ENCODE measurements around the gene MYMX. TPM values are rescaled to one million over a fixed set of nuclear protein-coding genes. Genes with fewer than 3 reads are reported as not detected.

Gene MYMX
- total RNA-seq, 4 donors from 2014 or later, result not detected

GRCh38 chr6:44211284-44211683 lies 5.4 kb upstream of the MYMX start:
- no peak for TF ChIP-seq POLR2A (IDR thresholded peaks at IDR 0.05)
- no peak for TF ChIP-seq CTCF (IDR thresholded peaks at IDR 0.05)
- Histone ChIP-seq H3K4me3 (no peak overlapping the region), H3K36me3 (no peaks in the 10 kb centered on the region), H3K27ac (no peak overlapping the region), H3K4me1 (peaks cover 0 to 9% (median 0%) of the 10 kb centered on the region in 3 donors), H3K27me3 (no peaks in the 10 kb centered on the region), H3K9me3 (no peaks in the 10 kb centered on the region)
- intact Hi-C loops (cut with DNase I), result no loop called here
- no peak for DNase-seq
- WGBS, 2 donors, result 64 to 97% methylated on average over 3 of the region's 3 CpGs

- H3K4me1 ChIP-seq, result peaks cover 18 to 31% (median 25%) of the 10 kb centered on the region in 3 donors
- no peak overlapping the region for H3K27ac ChIP-seq
- no peak for TF ChIP-seq CTCF (IDR thresholded peaks at IDR 0.05)
- TF ChIP-seq POLR2A (IDR thresholded peaks at IDR 0.05), result no peak
- no peaks in the 10 kb centered on the region for H3K27me3 ChIP-seq
- H3K36me3 ChIP-seq, result no peaks in the 10 kb centered on the region
- no peaks in the 10 kb centered on the region for H3K9me3 ChIP-seq
- no peak overlapping the region for H3K4me3 ChIP-seq
- intact Hi-C loops (cut with DNase I), result no loop called here
- DNase-seq, result no peak
- WGBS, 2 donors, result 90% methylated on average over 6 of the region's 6 CpGs
Observed at GRCh38 chr6:44214307-44214706, 2.4 kb upstream of the MYMX start.

GRCh38 chr6:44217332-44218143 lies 812 bp downstream of the MYMX start:
- Histone ChIP-seq H3K36me3 (no peaks in the 10 kb centered on the region), H3K27ac (peak overlapping the region in 3 of 4 donors; percentile 86 to 95 (median 90)), H3K9me3 (no peaks in the 10 kb centered on the region), H3K4me3 (no peak overlapping the region), H3K4me1 (peaks cover 45 to 64% (median 49%) of the 10 kb centered on the region in 3 donors), H3K27me3 (no peaks in the 10 kb centered on the region)
- DNase-seq, result no peak
- TF ChIP-seq POLR2A (IDR thresholded peaks at IDR 0.05), result no peak
- TF ChIP-seq CTCF (IDR thresholded peaks at IDR 0.05), result no peak
- intact Hi-C loops (cut with DNase I), result no loop called here
- 50 to 59% methylated on average over 2 to 6 of the region's 16 CpGs for WGBS, 2 donors

GRCh38 chr6:44219053-44219814 lies 2.5 kb downstream of the MYMX start:
- intact Hi-C loops (cut with DNase I), result no loop called here
- H3K27me3 ChIP-seq, result no peaks in the 10 kb centered on the region
- peak overlapping the region; percentile 66 to 95 (median 88) for H3K27ac ChIP-seq
- H3K4me3 ChIP-seq, result peak overlapping the region; percentile 26 to 70 (median 52)
- peaks cover 54 to 80% (median 59%) of the 10 kb centered on the region in 3 donors for H3K4me1 ChIP-seq
- no peaks in the 10 kb centered on the region for H3K9me3 ChIP-seq
- 6 to 22% methylated on average over 6 to 8 of the region's 45 CpGs for WGBS, 2 donors
- TF ChIP-seq POLR2A (IDR thresholded peaks at IDR 0.05) (peak in 2 of 4 donors; percentile 45 to 74), CTCF (IDR thresholded peaks at IDR 0.05) (peak in 1 of 6 experiments; percentile 7)
- no peaks in the 10 kb centered on the region for H3K36me3 ChIP-seq
- no peak for DNase-seq

All from esophagus squamous epithelium (tissue), 5 donors.